ENCODE results near the gene VIPR1.

The VIPR1 gene

GRCh38 chr3:42581709-42582473, 79.4 kb downstream of the VIPR1 start, which contains the start of gene SEC22C:
Gene SEC22C (minus strand): TSS chr3:42581967. CDS start chr3:42569046, 12,921 bp downstream.
- peak; percentile 96 to 97 for DNase-seq

- DNase-seq = no peak
These were observed 80.1 kb downstream of the VIPR1 start for GRCh38 chr3:42582474-42583070.
